ENCODE data around the gene SRL. TPM values are rescaled to one million over a fixed set of nuclear protein-coding genes. Genes with fewer than 3 reads are reported as not detected.

Gene SRL
- total RNA-seq, result not detected in 2 replicates

GRCh38 chr16:4241928-4242283 lies at the start of gene SRL:
Gene SRL, minus strand, starts transcription at chr16:4242080. Its CDS starts 13 bp downstream, at chr16:4242067.

Other genes starting within 250 kb of the SRL start
- 14.3 and 14.6 TPM in 2 replicates for gene ADCY9, start 125.6 kb downstream of the SRL start, total RNA-seq
- gene TFAP4, start 30.9 kb upstream of the SRL start, total RNA-seq, result 11.4 and 11.8 TPM in 2 replicates
- 3.2 and 3.3 TPM in 2 replicates for gene GLIS2, start 74.0 kb upstream of the SRL start, total RNA-seq
- gene PAM16, start 109.2 kb upstream of the SRL start, total RNA-seq, result 60.5 and 73.1 TPM in 2 replicates
- 69.6 and 76.8 TPM in 2 replicates for gene VASN, start 129.8 kb upstream of the SRL start, total RNA-seq
- 12.1 and 12.8 TPM in 2 replicates for gene CORO7, start 174.5 kb upstream of the SRL start, total RNA-seq
- gene DNAJA3, start 183.8 kb upstream of the SRL start, total RNA-seq, result 51.4 and 52.9 TPM in 2 replicates
- gene NMRAL1, start 232.5 kb upstream of the SRL start, total RNA-seq, result 89.6 and 101 TPM in 2 replicates
- 54.1 and 60.0 TPM in 2 replicates for gene HMOX2, start 234.3 kb upstream of the SRL start, total RNA-seq